Measurements from ENCODE around the gene CCDC181.
"Not testable (repeated sequence)": the region's sequence is repeated elsewhere in the genome, so short reads cannot be mapped to it uniquely, and the experiment has no call there.

GRCh38 chr1:169402578-169402977 is 24.7 kb downstream of the CCDC181 start:
- not testable (repeated sequence) for TF ChIP-seq POLR2A, TAF1, POLR2AphosphoS5 (IDR thresholded peaks at IDR 0.05; ENCODE audit: low read depth, low read length)

All from GM12891 (cell line).